ENCODE data around the gene QRICH2.

Gene QRICH2

DNA sequence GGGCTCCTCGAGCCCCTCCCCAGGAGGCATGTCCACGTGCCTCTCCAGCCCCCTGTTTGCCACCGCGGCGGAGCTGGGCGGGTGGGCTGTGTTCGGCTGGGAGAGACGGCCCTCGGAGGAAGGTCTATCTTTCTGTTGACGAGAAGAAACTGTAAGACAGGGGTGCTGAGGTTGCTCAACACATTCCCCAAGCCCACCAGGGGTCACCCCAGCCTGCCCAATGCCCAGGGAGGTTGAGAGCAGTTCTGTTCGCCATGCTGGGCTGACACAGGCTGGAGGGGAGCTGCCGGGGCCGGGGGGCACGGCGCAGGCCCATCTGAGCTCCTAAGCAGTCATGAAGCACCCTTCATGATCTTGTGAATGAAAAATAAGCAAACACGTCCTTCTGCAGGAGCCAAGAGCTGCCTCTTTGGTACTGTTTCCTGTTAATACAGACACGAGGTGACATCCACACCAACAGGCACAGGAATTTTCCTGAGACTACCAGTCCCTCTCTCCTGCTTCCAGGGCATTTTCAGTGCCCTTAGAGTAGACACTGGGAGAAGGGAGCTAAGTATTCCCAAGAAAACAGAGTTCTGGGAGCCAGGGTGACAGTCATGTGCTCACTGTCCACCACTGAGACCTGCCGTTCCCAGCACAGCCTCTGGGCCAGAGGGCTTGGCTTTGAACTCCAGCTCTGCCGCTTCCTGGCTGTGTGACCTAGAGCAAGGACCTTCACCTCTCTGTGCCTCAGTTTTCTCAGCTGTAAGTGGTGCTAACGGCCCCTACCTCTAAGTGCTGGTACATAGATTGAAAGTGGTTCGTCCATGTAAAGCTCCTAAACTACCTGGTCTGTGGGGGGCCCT, 33.7 kb downstream of the QRICH2 start:
- DNase-seq (ENCODE audit: low read depth), result no peak
- H3K4me3 ChIP-seq (ENCODE audit: low read length), result no peak overlapping the region
- TF ChIP-seq, protein P1, sequence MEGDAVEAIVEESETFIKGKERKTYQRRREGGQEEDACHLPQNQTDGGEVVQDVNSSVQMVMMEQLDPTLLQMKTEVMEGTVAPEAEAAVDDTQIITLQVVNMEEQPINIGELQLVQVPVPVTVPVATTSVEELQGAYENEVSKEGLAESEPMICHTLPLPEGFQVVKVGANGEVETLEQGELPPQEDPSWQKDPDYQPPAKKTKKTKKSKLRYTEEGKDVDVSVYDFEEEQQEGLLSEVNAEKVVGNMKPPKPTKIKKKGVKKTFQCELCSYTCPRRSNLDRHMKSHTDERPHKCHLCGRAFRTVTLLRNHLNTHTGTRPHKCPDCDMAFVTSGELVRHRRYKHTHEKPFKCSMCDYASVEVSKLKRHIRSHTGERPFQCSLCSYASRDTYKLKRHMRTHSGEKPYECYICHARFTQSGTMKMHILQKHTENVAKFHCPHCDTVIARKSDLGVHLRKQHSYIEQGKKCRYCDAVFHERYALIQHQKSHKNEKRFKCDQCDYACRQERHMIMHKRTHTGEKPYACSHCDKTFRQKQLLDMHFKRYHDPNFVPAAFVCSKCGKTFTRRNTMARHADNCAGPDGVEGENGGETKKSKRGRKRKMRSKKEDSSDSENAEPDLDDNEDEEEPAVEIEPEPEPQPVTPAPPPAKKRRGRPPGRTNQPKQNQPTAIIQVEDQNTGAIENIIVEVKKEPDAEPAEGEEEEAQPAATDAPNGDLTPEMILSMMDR (IDR thresholded peaks at IDR 0.05; ENCODE audit: insufficient read depth, low read depth, low read length, missing control alignments), result no peak

DNA sequence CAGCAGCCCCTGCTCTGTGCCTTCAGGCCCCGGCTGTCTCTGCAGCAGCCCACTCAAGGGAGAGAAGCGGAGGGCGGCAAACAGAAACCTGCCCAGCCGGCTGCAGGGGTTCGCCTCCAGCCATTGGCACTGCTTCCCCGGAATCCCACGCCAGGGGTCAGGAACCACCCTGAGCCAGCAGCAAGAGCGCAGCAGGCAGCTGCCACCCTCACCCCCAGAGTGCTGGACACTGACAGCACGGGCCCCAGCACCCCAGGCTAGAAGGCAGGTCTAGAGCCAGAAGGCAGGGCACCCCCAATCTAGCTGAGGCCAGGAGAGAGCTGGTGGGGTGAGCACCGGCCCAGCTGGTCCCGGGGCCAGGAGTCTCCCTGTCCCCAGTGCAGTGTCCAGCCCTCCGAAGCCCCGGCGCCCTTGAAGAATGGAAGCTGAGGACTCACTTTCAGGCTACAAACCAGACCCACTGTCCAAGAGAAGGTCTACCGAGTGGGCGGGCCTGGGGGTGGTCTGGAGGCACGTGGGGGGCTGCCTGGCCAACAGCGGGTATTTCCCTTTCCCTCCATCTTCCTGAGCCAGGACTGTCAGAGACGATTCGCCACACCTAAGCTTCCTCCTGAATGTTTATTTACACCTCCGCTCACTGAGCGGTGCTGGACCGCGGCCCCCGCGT, 34.5 kb downstream of the QRICH2 start:
- TF ChIP-seq, protein P1 (IDR thresholded peaks at IDR 0.05; ENCODE audit: insufficient read depth, low read depth, low read length, missing control alignments), result no peak
- H3K4me3 ChIP-seq (ENCODE audit: low read length), result no peak overlapping the region
- DNase-seq (ENCODE audit: low read depth), result no peak

DNA sequence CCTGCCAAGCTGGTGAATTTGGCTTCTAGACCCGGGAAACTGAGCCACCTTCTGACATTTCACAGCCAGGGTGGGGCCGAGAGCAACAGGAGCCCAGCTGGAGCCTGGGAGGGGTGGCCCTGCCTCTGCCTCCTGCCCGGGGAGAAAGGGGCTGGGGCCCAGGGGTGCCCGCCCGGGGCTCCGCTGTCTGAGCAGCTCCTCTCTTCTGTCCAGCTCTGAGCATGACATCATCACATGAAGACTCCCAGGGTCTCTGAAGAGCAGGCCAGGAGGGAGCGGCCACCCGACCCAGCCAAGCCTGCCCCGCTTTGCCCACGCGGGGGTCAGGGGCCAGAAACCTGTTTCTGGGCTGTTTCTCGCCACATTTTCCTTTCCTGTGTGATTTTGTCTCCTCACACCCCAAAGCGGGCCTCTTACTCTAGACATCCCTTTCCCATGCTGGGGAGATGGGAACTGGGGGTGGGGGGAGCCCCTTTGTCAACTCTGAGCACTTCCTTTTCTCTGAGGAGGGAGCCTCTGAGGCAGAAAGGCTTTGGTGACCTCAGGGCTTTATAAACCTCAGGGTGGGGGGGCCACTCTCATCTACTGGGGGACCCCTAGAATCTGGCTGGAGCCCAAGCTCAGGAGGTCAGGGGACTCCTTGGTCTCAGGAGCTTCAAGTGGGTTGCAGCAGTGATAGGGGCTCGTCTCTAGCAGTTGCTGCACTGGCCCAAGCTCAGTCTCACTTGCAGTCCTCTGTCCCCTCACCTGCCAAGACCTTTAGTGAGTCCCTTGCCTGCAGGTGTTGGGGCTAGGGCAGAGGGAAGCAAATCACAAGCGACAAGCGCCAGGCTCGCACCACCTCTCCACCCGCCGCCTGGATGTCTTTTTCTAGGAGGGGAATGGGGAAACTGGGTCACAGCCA, 35.3 kb downstream of the QRICH2 start:
- DNase-seq (ENCODE audit: low read depth), result no peak
- TF ChIP-seq, protein P1 (IDR thresholded peaks at IDR 0.05; ENCODE audit: insufficient read depth, low read depth, low read length, missing control alignments), result no peak
- no peak overlapping the region for H3K4me3 ChIP-seq (ENCODE audit: low read length)

DNA sequence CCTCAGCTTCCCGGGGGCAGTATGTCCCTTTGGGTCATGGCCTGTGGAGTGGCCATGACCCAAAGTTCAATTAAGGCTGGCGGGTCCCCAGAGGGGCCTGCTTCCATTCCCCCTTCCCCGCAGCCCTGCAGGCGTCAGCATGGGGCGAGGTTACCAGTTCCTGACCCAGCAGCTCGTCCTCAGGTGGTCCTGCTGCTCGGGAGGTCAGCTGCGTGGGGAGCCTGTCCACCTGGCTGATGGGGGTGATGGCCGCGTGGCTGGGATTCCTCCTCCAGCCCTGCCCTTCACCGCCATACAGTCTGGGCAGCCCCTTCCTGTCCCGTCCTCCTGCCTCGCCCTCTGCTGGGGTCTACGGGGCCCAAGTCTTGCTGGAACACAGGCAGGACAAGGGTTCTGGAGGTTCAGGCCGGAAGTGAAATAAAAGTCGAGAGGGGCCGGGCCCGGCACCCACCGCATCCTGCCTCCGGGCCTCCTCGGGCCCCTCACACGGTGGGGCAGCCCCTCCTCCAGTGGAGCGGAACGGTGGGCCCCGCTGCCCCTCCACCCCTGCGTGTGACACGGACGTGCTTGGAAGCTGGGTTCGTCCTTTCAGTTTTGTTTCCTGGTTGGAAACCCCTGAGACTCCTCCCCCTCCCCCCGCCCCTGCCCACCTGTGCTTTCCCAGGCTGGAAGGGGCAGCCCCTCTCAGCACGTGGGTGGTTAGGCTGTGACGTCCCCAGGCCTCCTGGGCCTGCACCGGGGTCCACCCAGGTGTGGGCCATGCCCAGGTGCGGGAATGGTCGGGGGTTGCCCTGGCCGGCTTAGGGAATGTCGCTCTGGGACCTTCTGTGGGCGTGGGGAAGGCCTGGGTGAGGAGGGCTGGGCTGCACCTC, 36.2 kb downstream of the QRICH2 start:
- DNase-seq (ENCODE audit: low read depth), result no peak
- TF ChIP-seq, protein P1 (IDR thresholded peaks at IDR 0.05; ENCODE audit: insufficient read depth, low read depth, low read length, missing control alignments), result no peak
- H3K4me3 ChIP-seq (ENCODE audit: low read length), result no peak overlapping the region

DNA sequence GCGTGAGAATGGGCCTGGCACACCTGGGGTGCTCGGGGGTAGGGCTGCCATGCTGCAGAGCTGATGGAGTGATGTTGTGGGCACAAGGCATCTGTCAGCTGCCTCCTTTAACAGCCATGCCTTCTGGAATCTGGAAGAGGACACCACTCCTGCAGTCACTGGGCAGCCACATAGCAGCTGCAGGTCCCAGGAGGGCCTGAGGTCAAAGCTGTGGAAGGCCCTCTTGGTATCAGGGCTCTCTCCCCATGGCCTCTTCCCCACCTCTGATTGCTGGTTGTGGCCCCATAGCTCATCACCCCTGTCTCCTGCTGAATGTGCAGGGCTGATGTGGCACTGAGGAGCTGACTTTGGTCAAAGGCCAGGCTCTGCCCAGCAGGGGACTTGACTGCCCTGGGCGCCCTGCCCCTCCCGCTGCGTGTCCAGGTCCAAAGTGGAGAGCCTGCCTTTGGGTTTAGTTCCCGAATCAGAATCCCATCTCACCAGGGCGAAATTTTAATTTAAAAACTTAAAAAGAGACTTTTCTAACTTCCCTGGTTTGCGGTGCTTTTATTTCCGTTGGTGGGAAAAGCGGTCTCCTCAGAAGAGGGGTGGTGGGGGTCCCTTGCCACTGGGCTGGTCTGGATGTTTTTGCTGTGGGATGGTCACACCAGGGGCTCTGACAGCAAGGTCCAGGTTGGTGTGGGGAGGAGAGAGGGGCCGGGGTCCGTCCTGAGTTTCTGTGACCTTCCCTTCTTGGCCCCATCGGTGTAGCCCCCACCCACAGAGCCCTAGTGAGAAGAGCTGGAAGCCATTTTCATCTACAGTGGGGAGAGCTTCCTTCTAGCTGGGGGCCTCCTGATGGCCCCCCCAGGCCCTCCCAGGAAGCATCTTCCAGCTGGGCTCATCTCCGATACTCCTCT, 37.1 kb downstream of the QRICH2 start:
- no peak overlapping the region for H3K4me3 ChIP-seq (ENCODE audit: low read length)
- no peak for DNase-seq (ENCODE audit: low read depth)
- TF ChIP-seq, protein P1 (IDR thresholded peaks at IDR 0.05; ENCODE audit: insufficient read depth, low read depth, low read length, missing control alignments), result no peak
